GM23248 (cell line): Measurements from ENCODE around the gene CHN1. TPM values are rescaled to one million over a fixed set of nuclear protein-coding genes. Genes with fewer than 3 reads are reported as not detected.

Experiments
- DNase-seq: peaks from one replicate; pipeline ENCODE4 v3.0.0-alpha.2; 2015
- H2AFZ ChIP-seq: fragments of 200-600 bp; sonication (generic); 2 replicates; pipeline ENCODE4 v1.6.1; 2016; ENCODE audit warnings: antibody characterized with exemption
- H3F3A ChIP-seq: fragments of 200-600 bp; sonication (generic); 2 replicates; pipeline ENCODE4 v1.6.1; 2016; ENCODE audit warnings: mild to moderate bottlenecking, antibody characterized with exemption, mixed run types; ENCODE audit not compliant: insufficient read depth
- H3K27ac ChIP-seq: fragments of 200-600 bp; sonication (generic); 2 replicates; pipeline ENCODE4 v1.5.1; 2016; ENCODE audit warnings: mild to moderate bottlenecking
- H3K27me3 ChIP-seq: fragments of 200-600 bp; sonication (generic); replicated peaks from 2 replicates; pipeline ENCODE4 v1.6.1; 2016; ENCODE audit warnings: mild to moderate bottlenecking; ENCODE audit not compliant: insufficient read depth
- H3K36me3 ChIP-seq: fragments of 200-600 bp; sonication (generic); 2 replicates; pipeline ENCODE4 v1.6.1; 2016; ENCODE audit warnings: low read depth, mild to moderate bottlenecking
- H3K4me1 ChIP-seq: fragments of 200-600 bp; sonication (generic); 2 replicates; pipeline ENCODE4 v1.6.1; 2016; ENCODE audit warnings: mild to moderate bottlenecking; ENCODE audit not compliant: insufficient read depth
- H3K4me2 ChIP-seq: fragments of 200-600 bp; sonication (generic); one replicate; pipeline ENCODE4 v1.6.1; 2016; ENCODE audit warnings: mild to moderate bottlenecking; ENCODE audit not compliant: unreplicated experiment
- H3K4me3 ChIP-seq: fragments of 200-600 bp; sonication (generic); 2 replicates; pipeline ENCODE4 v1.5.1; 2016; ENCODE audit warnings: mild to moderate bottlenecking
- H3K79me2 ChIP-seq: fragments of 200-600 bp; sonication (generic); 2 replicates; pipeline ENCODE4 v1.6.1; 2016; ENCODE audit warnings: mild to moderate bottlenecking; ENCODE audit not compliant: insufficient read depth
- H3K9ac ChIP-seq: fragments of 200-600 bp; sonication (generic); 2 replicates; pipeline ENCODE4 v1.6.1; 2016; ENCODE audit warnings: mild to moderate bottlenecking
- H3K9me2 ChIP-seq: fragments of 200-600 bp; sonication (generic); 2 replicates; pipeline ENCODE4 v1.6.1; 2016; ENCODE audit warnings: mixed run types, mild to moderate bottlenecking, moderate library complexity; ENCODE audit not compliant: insufficient read depth
- H3K9me3 ChIP-seq: fragments of 200-600 bp; sonication (generic); one replicate; pipeline ENCODE4 v1.6.1; 2017; ENCODE audit warnings: low read depth
- H4K20me1 ChIP-seq: fragments of 200-600 bp; sonication (generic); 2 replicates; pipeline ENCODE4 v1.6.0; 2016; ENCODE audit not compliant: insufficient read depth
- EZH2 ChIP-seq: fragments of 200-600 bp; sonication (generic); IDR thresholded peaks from 2 replicates; pipeline ENCODE4 v1.6.1; 2018; ENCODE audit warnings: antibody characterized with exemption, mild to moderate bottlenecking; ENCODE audit not compliant: insufficient read depth, poor library complexity, severe bottlenecking
- EZH2phosphoT487 ChIP-seq: fragments of 200-600 bp; sonication (generic); IDR thresholded peaks from 2 replicates; pipeline ENCODE4 v1.6.1; 2018; ENCODE audit warnings: antibody characterized with exemption, moderate library complexity, mild to moderate bottlenecking, low read depth; ENCODE audit not compliant: insufficient read depth
- WGBS, 2 experiments: methylation state at CpG; one replicate each; pipeline ENCODE4 v1.1.6; 2015 to 2017; ENCODE audit warnings: low lambda C conversion rate in 2 of 2, low coverage in 1 of 2; ENCODE audit errors: missing lambda C conversion rate in 2 of 2; 5-methylcytosine and 5-hydroxymethylcytosine counted together
- in situ Hi-C: fragments of 300-500 bp; cut with MboI; formaldehyde crosslinking; loops from 2 replicates; pipeline ENCODE4 v1.15.0; 2020
- polyA plus RNA-seq: library from polyadenylated mRNA; unstranded; fragments of >200 nt; fragmentation: Nextera tagmentation; extraction: Ambion mirVana; gene quantifications from 2 replicates; pipeline ENCODE4 v1.2.1, GENCODE V29; 2016
- total RNA-seq: library from RNA; depleted of rRNA; stranded (reverse); fragments of >200 nt; shearing (Covaris generic); gene quantifications from 2 replicates; pipeline ENCODE4 v1.2.3, GENCODE V29; 2014

Gene CHN1
- total and polyA plus RNA-seq, 2 experiments from 2014 or later = 115 to 130 TPM

DNA sequence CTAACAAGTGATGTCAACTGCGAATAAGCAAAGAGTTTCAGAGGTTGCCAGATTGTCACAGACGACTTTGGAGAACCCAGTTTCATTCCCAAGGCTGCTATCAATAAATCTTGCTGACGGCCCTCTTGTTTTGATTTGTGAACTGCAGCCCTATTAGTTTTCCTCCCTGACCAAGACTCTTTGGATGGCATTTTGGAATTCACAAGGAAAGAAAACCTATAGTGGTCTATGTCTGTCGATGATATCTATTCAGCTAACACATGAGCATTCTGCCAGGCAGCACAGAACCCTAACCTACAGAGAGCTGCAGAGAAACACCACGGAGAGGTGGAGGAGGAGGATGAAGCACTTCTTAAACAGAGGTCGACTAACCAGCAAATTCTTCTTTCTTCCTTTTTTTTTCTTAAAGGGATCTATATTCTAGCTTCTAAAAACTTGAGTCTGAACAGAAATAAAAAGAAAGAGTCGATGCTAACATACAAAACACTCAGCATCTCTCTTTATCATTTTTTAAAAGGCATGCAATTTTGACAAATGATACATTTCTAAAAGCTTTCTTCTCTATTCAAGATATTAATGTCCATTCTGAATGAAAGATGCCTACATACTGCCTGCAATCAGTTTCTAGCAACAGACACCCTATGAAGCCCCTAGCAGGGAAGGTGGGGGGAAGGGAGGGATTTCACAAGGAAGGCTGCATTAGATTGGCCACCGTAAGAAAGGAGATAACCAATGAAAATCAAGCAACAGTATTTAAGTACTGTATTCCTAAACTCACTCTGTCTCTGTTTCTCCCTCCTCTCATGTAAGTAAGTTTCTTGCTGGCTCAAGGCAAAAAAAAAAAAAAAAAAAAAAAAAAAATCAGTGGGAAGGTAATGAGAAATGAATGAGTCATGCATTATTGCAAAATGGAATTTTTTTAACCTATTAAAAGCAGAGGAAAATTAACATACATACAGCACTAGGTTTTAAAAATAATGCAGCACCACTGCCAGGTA is 157.9 kb downstream of the CHN1 start:
- H3K9me3 ChIP-seq = no peaks in the 10 kb centered on the region
- H3K79me2 ChIP-seq = peaks cover 44% of the 10 kb centered on the region
- no peaks in the 10 kb centered on the region for H3K9me2 ChIP-seq
- no peaks in the 10 kb centered on the region for H3K27me3 ChIP-seq
- WGBS, 2 experiments = 0 to 1% methylated on average over 8 of the region's 8 CpGs
- no peaks in the 10 kb centered on the region for H4K20me1 ChIP-seq
- in situ Hi-C loops = no loop called here
- TF ChIP-seq EZH2phosphoT487 (no peak), EZH2 (no peak)
- H3K4me3 ChIP-seq = peak overlapping the region; percentile 93
- peak overlapping the region; percentile 96 for H3K4me2 ChIP-seq
- H2AFZ ChIP-seq = peak overlapping the region; percentile 80
- peak overlapping the region; percentile 74 for H3K27ac ChIP-seq
- H3K9ac ChIP-seq = peak overlapping the region; percentile 84
- peak; percentile 91 for DNase-seq
- H3K4me1 ChIP-seq = peaks cover 40% of the 10 kb centered on the region
- peaks cover 22% of the 10 kb centered on the region for H3F3A ChIP-seq
- H3K36me3 ChIP-seq = no peaks in the 10 kb centered on the region

DNA sequence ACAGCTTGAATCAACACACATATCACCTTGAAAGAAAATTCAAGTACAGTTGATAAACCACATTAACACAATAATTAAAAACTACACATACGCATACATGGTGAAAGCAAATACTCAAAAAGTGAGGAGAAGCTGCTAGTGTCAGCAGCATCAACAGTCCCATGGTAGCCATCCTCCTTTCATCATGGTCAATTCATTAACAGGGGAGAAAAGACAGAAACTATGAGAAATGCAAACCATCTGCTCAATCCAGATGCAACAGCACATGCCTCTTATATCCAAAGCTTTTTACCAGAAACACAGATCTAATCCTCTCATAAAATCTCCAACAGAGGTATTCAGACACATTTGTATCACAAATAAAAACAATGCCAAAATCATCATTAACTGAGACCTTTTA is 159.0 kb downstream of the CHN1 start:
- Histone ChIP-seq H2AFZ (peak overlapping the region; percentile 80), H4K20me1 (no peaks in the 10 kb centered on the region), H3K4me2 (peak overlapping the region; percentile 96), H3K4me3 (peak overlapping the region; percentile 93), H3K9me3 (no peaks in the 10 kb centered on the region), H3K4me1 (peaks cover 47% of the 10 kb centered on the region), H3K9me2 (no peaks in the 10 kb centered on the region), H3K9ac (peak overlapping the region; percentile 84), H3K36me3 (no peaks in the 10 kb centered on the region), H3K27ac (peak overlapping the region; percentile 74), H3K79me2 (peaks cover 55% of the 10 kb centered on the region), H3F3A (peaks cover 22% of the 10 kb centered on the region), H3K27me3 (no peaks in the 10 kb centered on the region)
- WGBS, 2 experiments = 3 to 4% methylated on average over 1 of the region's 1 CpG
- in situ Hi-C loops = no loop called here
- DNase-seq = peak; percentile 39
- TF ChIP-seq EZH2 = no peak
- TF ChIP-seq EZH2phosphoT487 = no peak

DNA sequence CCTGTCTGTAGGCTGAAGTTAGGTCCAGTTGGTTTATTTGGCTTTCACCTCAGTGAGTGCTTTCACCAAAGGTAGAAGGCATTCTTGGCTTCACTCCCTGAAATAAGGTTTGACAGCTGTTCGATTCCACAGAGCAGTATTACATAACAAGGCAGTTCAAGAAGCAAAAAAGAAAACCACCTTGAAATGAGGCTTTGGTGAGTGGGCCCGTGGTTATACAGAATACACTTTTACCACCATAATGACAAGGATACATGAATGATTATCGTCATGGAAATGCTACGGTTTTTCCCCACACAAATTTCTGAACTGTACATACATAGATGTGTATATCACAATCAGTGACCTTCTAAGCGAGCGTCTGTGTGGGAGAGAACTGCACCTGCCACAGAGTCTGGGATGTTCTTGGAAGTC is 160.9 kb downstream of the CHN1 start:
- Histone ChIP-seq H3K36me3 (no peaks in the 10 kb centered on the region), H3K79me2 (peaks cover 74% of the 10 kb centered on the region), H3K9ac (peak overlapping the region; percentile 84), H3K4me1 (peaks cover 65% of the 10 kb centered on the region), H4K20me1 (no peaks in the 10 kb centered on the region), H3K9me3 (no peaks in the 10 kb centered on the region), H3K27me3 (no peaks in the 10 kb centered on the region), H3F3A (peaks cover 32% of the 10 kb centered on the region), H3K27ac (peak overlapping the region; percentile 39), H3K4me3 (peak overlapping the region; percentile 93), H3K4me2 (peak overlapping the region; percentile 96), H3K9me2 (no peaks in the 10 kb centered on the region), H2AFZ (no peak overlapping the region)
- TF ChIP-seq EZH2phosphoT487 (no peak), EZH2 (no peak)
- in situ Hi-C loops = no loop called here
- no peak for DNase-seq
- WGBS, 2 experiments = 83 to 84% methylated on average over 6 of the region's 6 CpGs

DNA sequence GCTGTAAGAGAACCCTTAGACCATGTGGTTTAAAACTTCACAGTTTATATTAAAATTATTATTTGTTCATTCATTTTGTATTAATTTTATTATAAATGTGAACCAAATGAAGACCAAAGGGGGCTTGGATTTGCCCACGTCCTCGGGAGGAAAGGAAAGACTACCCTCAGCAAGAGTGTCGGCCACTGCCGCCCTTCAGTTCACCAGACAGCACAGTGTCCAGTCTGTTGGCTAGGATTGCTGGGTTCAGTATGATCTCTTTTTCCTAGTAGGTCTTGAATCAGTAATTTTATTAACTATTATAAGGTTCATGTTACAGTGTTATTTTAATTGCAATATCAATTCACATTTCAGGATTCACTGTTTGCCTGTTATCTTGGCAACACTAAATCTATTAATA is 162.7 kb downstream of the CHN1 start:
- Histone ChIP-seq H3K4me2 (peak overlapping the region; percentile 96), H3K36me3 (no peaks in the 10 kb centered on the region), H3K79me2 (peaks cover 92% of the 10 kb centered on the region), H3K4me1 (peaks cover 59% of the 10 kb centered on the region), H2AFZ (no peak overlapping the region), H3K9me2 (no peaks in the 10 kb centered on the region), H3K9ac (no peak overlapping the region), H3K27ac (no peak overlapping the region), H3K9me3 (no peaks in the 10 kb centered on the region), H3K27me3 (no peaks in the 10 kb centered on the region), H3K4me3 (0 out of 2 replicates have a peak overlapping the region, but pooled peaks have one; percentile 26), H3F3A (peaks cover 32% of the 10 kb centered on the region), H4K20me1 (no peaks in the 10 kb centered on the region)
- no peak for TF ChIP-seq EZH2
- TF ChIP-seq EZH2phosphoT487 = no peak
- in situ Hi-C loops = no loop called here
- WGBS, 2 experiments = 91 to 92% methylated on average over 4 of the region's 4 CpGs
- no peak for DNase-seq
